PC-9 (cell line): Measurements from ENCODE around the gene RHOJ. TPM values are rescaled to one million over a fixed set of nuclear protein-coding genes. Genes with fewer than 3 reads are reported as not detected.

Source experiments
- BruUV-seq: library from RNA; stranded (reverse); fragments of 400-500 nt; replicated peaks from 2 replicates; lab custom pipeline; 2021; lab: Mats Ljungman, UMichigan
- CTCF ChIA-PET: fragments of 300-600 bp; sonication (Branson Sonifier 250); formaldehyde crosslinking; loops from one replicate; lab custom pipeline; 2022; ENCODE audit warnings: antibody characterized with exemption; lab: Charles Lee
- POLR2A ChIA-PET: fragments of 300-600 bp; sonication (Branson Sonifier 250); formaldehyde crosslinking; loops from one replicate; lab custom pipeline; 2022; ENCODE audit warnings: antibody characterized with exemption; ENCODE audit not compliant: unreplicated experiment; lab: Charles Lee
- DNase-seq, 2 experiments: peaks; one replicate each; pipeline versions ENCODE4 v3.0.0 to v3.0.0-alpha.2; 2015 to 2022; ENCODE audit warnings: mixed read lengths in 1 of 2
- H2AFZ ChIP-seq: fragments of 200-600 bp; sonication (generic); 2 replicates; pipeline ENCODE4 v1.8.1; 2017; ENCODE audit warnings: antibody characterized with exemption
- H3F3A ChIP-seq: fragments of 200-600 bp; sonication (generic); 2 replicates; pipeline ENCODE4 v1.8.1; 2017; ENCODE audit warnings: antibody characterized with exemption, mild to moderate bottlenecking, low read depth; ENCODE audit not compliant: insufficient read depth
- H3K27ac ChIP-seq: fragments of 200-600 bp; sonication (generic); 2 replicates; pipeline ENCODE4 v1.6.1; 2016; ENCODE audit warnings: mixed run types
- H3K27me3 ChIP-seq: fragments of 200-600 bp; sonication (generic); 2 replicates; pipeline ENCODE4 v1.6.1; 2016; ENCODE audit warnings: low read depth, mixed run types; ENCODE audit not compliant: insufficient read depth
- H3K36me3 ChIP-seq: fragments of 200-600 bp; sonication (generic); 2 replicates; pipeline ENCODE4 v1.6.1; 2016; ENCODE audit warnings: low read depth, mixed run types
- H3K4me1 ChIP-seq: fragments of 200-600 bp; sonication (generic); replicated peaks from 2 replicates; pipeline ENCODE4 v1.6.1; 2016; ENCODE audit warnings: mixed run types; ENCODE audit not compliant: insufficient read depth
- H3K4me2 ChIP-seq: fragments of 200-600 bp; sonication (generic); 2 replicates; pipeline ENCODE4 v1.6.1; 2017; ENCODE audit warnings: mixed run types
- H3K4me3 ChIP-seq: fragments of 200-600 bp; sonication (generic); 2 replicates; pipeline ENCODE4 v1.6.1; 2016; ENCODE audit warnings: mixed run types
- H3K79me2 ChIP-seq: fragments of 200-600 bp; sonication (generic); 2 replicates; pipeline ENCODE4 v1.6.1; 2017; ENCODE audit warnings: low read depth, mixed run types
- H3K9me2 ChIP-seq: fragments of 200-600 bp; sonication (generic); 2 replicates; pipeline ENCODE4 v1.8.1; 2017; ENCODE audit warnings: mild to moderate bottlenecking; ENCODE audit not compliant: insufficient read depth
- H3K9me3 ChIP-seq: fragments of 200-600 bp; sonication (generic); 2 replicates; pipeline ENCODE4 v1.8.1; 2016; ENCODE audit warnings: low read depth; ENCODE audit not compliant: insufficient read depth
- H4K20me1 ChIP-seq: fragments of 200-600 bp; sonication (generic); 2 replicates; pipeline ENCODE4 v1.8.1; 2017; ENCODE audit not compliant: insufficient read depth
- EZH2 ChIP-seq: fragments of 200-600 bp; sonication (generic); IDR thresholded peaks from 2 replicates; pipeline ENCODE4 v1.8.0; 2017; ENCODE audit warnings: antibody characterized with exemption, low read depth
- intact Hi-C: fragments of 100-400 bp; cut with micrococcal nuclease; formaldehyde crosslinking; loops from one replicate; pipeline ENCODE4 v1.10.0; 2022; ENCODE audit not compliant: unreplicated experiment
- total RNA-seq: library from RNA; stranded (reverse); gene quantifications from 2 replicates; pipeline ENCODE4 v1.2.3, GENCODE V29; 2021
- TF ChIP-seq, protein P1 (sequence below): fragments of 200-600 bp; sonication (generic); conservative IDR thresholded peaks from 2 replicates; pipeline ENCODE4 v1.6.1; 2017; ENCODE audit warnings: mixed run types, antibody characterized with exemption, mild to moderate bottlenecking, moderate library complexity

RHOJ gene
- total RNA-seq, 1 experiment from 2014 or later = not detected

- no peak for DNase-seq
- Histone ChIP-seq H3F3A (no peaks in the 10 kb centered on the region), H3K27ac (no peak overlapping the region), H2AFZ (no peak overlapping the region), H4K20me1 (no peaks in the 10 kb centered on the region), H3K9me3 (no peaks in the 10 kb centered on the region), H3K79me2 (no peaks in the 10 kb centered on the region), H3K36me3 (no peaks in the 10 kb centered on the region), H3K4me3 (no peak overlapping the region), H3K4me1 (no peaks in the 10 kb centered on the region), H3K27me3 (no peaks in the 10 kb centered on the region), H3K4me2 (no peak overlapping the region), H3K9me2 (no peaks in the 10 kb centered on the region)
- intact Hi-C loops = no loop called here
- ChIA-PET POLR2A (interaction anchor here (0.6 kb wide), 1 partner anchor 351 kb away, joined by 4 read pairs; no protein-coding TSS in a partner anchor), CTCF (interaction anchor here (0.6 kb wide), 1 partner anchor 324 kb away, joined by 4 read pairs; no protein-coding TSS in a partner anchor)
- BruUV-seq = no TSS peak
- TF ChIP-seq EZH2 = no peak
Measured at GRCh38 chr14:63295231-63295685, 91.0 kb downstream of the RHOJ start.

DNA sequence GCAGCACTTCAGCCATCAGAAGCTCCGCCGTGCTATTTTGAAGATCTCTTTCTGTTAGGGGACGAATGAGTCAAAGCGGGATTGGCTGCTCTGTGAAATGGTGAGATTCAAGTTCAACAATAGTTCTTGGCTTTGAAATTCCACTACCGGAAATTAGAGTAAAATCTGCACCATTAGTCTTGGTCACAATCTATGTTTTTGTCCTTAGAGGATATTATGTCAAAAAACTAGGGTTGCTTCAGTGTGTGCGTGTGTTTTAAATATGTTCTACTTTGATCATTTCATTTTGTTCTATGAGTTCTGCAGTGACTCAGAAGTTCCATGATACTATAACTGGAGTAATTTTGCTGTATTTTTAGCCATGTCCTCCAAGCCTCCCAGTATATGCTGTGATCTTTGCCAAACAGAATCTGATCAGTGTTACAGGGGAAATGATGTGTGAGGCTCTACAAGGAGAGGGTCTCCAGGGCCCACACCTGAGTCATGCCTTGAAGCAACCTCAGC, 91.9 kb downstream of the RHOJ start:
- no TSS peak for BruUV-seq
- no peaks in the 10 kb centered on the region for H3K27me3 ChIP-seq
- DNase-seq = no peak

GRCh38 chr14:63297372-63298063, 93.3 kb downstream of the RHOJ start:
- no peaks in the 10 kb centered on the region for H3K9me2 ChIP-seq
- H3F3A ChIP-seq = no peaks in the 10 kb centered on the region
- H3K9me3 ChIP-seq = no peaks in the 10 kb centered on the region
- DNase-seq = no peak
- H3K36me3 ChIP-seq = no peaks in the 10 kb centered on the region
- no peaks in the 10 kb centered on the region for H4K20me1 ChIP-seq
- no peaks in the 10 kb centered on the region for H3K79me2 ChIP-seq
- POLR2A ChIA-PET = interaction anchor here (0.7 kb wide), 1 partner anchor 1024 kb away, joined by 3 read pairs; no protein-coding TSS in a partner anchor
- no peaks in the 10 kb centered on the region for H3K27me3 ChIP-seq
- CTCF ChIA-PET = no interaction called here
- H3K4me1 ChIP-seq = no peaks in the 10 kb centered on the region
- H3K4me2 ChIP-seq = no peak overlapping the region
- BruUV-seq = no TSS peak
- TF ChIP-seq, protein P1, sequence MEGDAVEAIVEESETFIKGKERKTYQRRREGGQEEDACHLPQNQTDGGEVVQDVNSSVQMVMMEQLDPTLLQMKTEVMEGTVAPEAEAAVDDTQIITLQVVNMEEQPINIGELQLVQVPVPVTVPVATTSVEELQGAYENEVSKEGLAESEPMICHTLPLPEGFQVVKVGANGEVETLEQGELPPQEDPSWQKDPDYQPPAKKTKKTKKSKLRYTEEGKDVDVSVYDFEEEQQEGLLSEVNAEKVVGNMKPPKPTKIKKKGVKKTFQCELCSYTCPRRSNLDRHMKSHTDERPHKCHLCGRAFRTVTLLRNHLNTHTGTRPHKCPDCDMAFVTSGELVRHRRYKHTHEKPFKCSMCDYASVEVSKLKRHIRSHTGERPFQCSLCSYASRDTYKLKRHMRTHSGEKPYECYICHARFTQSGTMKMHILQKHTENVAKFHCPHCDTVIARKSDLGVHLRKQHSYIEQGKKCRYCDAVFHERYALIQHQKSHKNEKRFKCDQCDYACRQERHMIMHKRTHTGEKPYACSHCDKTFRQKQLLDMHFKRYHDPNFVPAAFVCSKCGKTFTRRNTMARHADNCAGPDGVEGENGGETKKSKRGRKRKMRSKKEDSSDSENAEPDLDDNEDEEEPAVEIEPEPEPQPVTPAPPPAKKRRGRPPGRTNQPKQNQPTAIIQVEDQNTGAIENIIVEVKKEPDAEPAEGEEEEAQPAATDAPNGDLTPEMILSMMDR = no peak
- TF ChIP-seq EZH2 = no peak
- H3K27ac ChIP-seq = no peak overlapping the region
- no peak overlapping the region for H3K4me3 ChIP-seq
- H2AFZ ChIP-seq = no peak overlapping the region
- intact Hi-C loops = no loop called here

More for the DNA sequence above, 91.9 kb downstream of the RHOJ start:
- Histone ChIP-seq H2AFZ (no peak overlapping the region), H3K9me3 (no peaks in the 10 kb centered on the region), H3K27ac (no peak overlapping the region), H3K4me1 (no peaks in the 10 kb centered on the region), H3K4me3 (no peak overlapping the region), H4K20me1 (no peaks in the 10 kb centered on the region), H3K79me2 (no peaks in the 10 kb centered on the region), H3K4me2 (no peak overlapping the region), H3F3A (no peaks in the 10 kb centered on the region), H3K36me3 (no peaks in the 10 kb centered on the region), H3K9me2 (no peaks in the 10 kb centered on the region)
- TF ChIP-seq, protein P1 = no peak
- no peak for TF ChIP-seq EZH2
- ChIA-PET CTCF (no interaction called here), POLR2A (interaction anchor here (0.6 kb wide), 1 partner anchor 636 kb away, joined by 24 read pairs; no protein-coding TSS in a partner anchor)
- intact Hi-C loops = no loop called here
